H9 (cell line): ENCODE measurements around the gene TFR2. TPM values are rescaled to one million over a fixed set of nuclear protein-coding genes. Genes with fewer than 3 reads are reported as not detected.

Source experiments
- DNase-seq: peaks from one replicate; pipeline ENCODE4 v3.0.0-alpha.2; 2017
- H2AFZ ChIP-seq: one replicate; pipeline ENCODE4 v1.6.1; 2013; ENCODE audit warnings: mild to moderate bottlenecking, low read length, control low read depth, moderate library complexity
- H2AK5ac ChIP-seq: 2 replicates; pipeline ENCODE4 v1.6.1; 2013; ENCODE audit warnings: low read length, control low read depth, mixed read lengths; ENCODE audit not compliant: insufficient read length
- H2BK120ac ChIP-seq: one replicate; pipeline ENCODE4 v1.6.1; 2013; ENCODE audit warnings: low read depth, mild to moderate bottlenecking, low read length, control low read depth, inconsistent platforms; ENCODE audit not compliant: poor library complexity, severe bottlenecking
- H2BK12ac ChIP-seq: 2 replicates; pipeline ENCODE4 v1.6.1; 2013; ENCODE audit warnings: low read length, control low read depth, mixed read lengths, low read depth; ENCODE audit not compliant: insufficient read length
- H2BK15ac ChIP-seq: 2 replicates; pipeline ENCODE4 v1.6.1; 2013; ENCODE audit warnings: low read depth, low read length, control low read depth
- H2BK20ac ChIP-seq: one replicate; pipeline ENCODE4 v1.6.1; 2013; ENCODE audit warnings: low read depth, mild to moderate bottlenecking, low read length, control low read depth, inconsistent platforms; ENCODE audit not compliant: poor library complexity, severe bottlenecking
- H2BK5ac ChIP-seq: 2 replicates; pipeline ENCODE4 v1.6.1; 2013; ENCODE audit warnings: low read length, control low read depth, mixed read lengths; ENCODE audit not compliant: insufficient read length
- H3K14ac ChIP-seq: 2 replicates; pipeline ENCODE4 v1.6.1; 2013; ENCODE audit warnings: low read length, control low read depth; ENCODE audit not compliant: insufficient read depth
- H3K18ac ChIP-seq: 2 replicates; pipeline ENCODE4 v1.6.1; 2013; ENCODE audit warnings: low read depth, mild to moderate bottlenecking, mixed read lengths, low read length, control low read depth; ENCODE audit not compliant: insufficient read length
- H3K23ac ChIP-seq: 2 replicates; pipeline ENCODE4 v1.6.1; 2013; ENCODE audit warnings: low read length, control low read depth, mixed read lengths, low read depth; ENCODE audit not compliant: insufficient read length
- H3K23me2 ChIP-seq: 2 replicates; pipeline ENCODE4 v1.6.1; 2013; ENCODE audit warnings: low read depth, mild to moderate bottlenecking, mixed read lengths, low read length, control low read depth; ENCODE audit not compliant: insufficient read length, poor library complexity, severe bottlenecking
- H3K27ac ChIP-seq: 2 replicates; pipeline ENCODE4 v1.5.1; 2013; ENCODE audit warnings: low read length, control low read depth, mixed read lengths, low read depth; ENCODE audit not compliant: insufficient read length
- H3K27me3 ChIP-seq: 2 replicates; pipeline ENCODE4 v1.6.1; 2013; ENCODE audit warnings: low read length, control low read depth, inconsistent platforms; ENCODE audit not compliant: insufficient read depth
- H3K4ac ChIP-seq: 2 replicates; pipeline ENCODE4 v1.6.1; 2013; ENCODE audit warnings: low read depth, mild to moderate bottlenecking, control low read depth, inconsistent platforms, low read length, moderate library complexity
- H3K4me1 ChIP-seq: 2 replicates; pipeline ENCODE4 v1.6.1; 2013; ENCODE audit warnings: low read length, control low read depth, inconsistent platforms; ENCODE audit not compliant: insufficient read depth
- H3K4me2 ChIP-seq: 2 replicates; pipeline ENCODE4 v1.6.1; 2013; ENCODE audit warnings: low read length, control low read depth, mixed read lengths; ENCODE audit not compliant: insufficient read length, insufficient read depth
- H3K56ac ChIP-seq: 2 replicates; pipeline ENCODE4 v1.6.1; 2013; ENCODE audit warnings: low read depth, mild to moderate bottlenecking, mixed read lengths, low read length, control low read depth; ENCODE audit not compliant: insufficient read length
- H3K79me1 ChIP-seq: 2 replicates; pipeline ENCODE4 v1.6.1; 2013; ENCODE audit warnings: low read depth, mild to moderate bottlenecking, moderate library complexity, low read length, control low read depth, inconsistent platforms; ENCODE audit not compliant: insufficient read depth, poor library complexity, severe bottlenecking
- H3K79me2 ChIP-seq: 2 replicates; pipeline ENCODE4 v1.6.1; 2013; ENCODE audit warnings: low read length, control low read depth, inconsistent platforms; ENCODE audit not compliant: insufficient read depth
- H3K9ac ChIP-seq: 2 replicates; pipeline ENCODE4 v1.6.1; 2013; ENCODE audit warnings: low read length, control low read depth, mixed read lengths; ENCODE audit not compliant: insufficient read length; ENCODE audit errors: extremely low read depth
- H3K9me3 ChIP-seq: one replicate; pipeline ENCODE4 v1.6.1; 2013; ENCODE audit warnings: low read depth, low read length, inconsistent platforms; ENCODE audit not compliant: control insufficient read depth
- H3T11ph ChIP-seq: one replicate; pipeline ENCODE4 v1.6.1; 2013; ENCODE audit warnings: mild to moderate bottlenecking, low read length, control low read depth, inconsistent platforms
- H4K20me1 ChIP-seq: one replicate; pipeline ENCODE4 v1.6.1; 2013; ENCODE audit not compliant: control insufficient read depth, insufficient read length, insufficient read depth
- H4K5ac ChIP-seq: 2 replicates; pipeline ENCODE4 v1.6.1; 2013; ENCODE audit warnings: low read depth, mild to moderate bottlenecking, mixed read lengths, low read length, control low read depth; ENCODE audit not compliant: insufficient read length
- H4K8ac ChIP-seq: replicated peaks from 2 replicates; pipeline ENCODE4 v1.6.1; 2013; ENCODE audit warnings: low read length, control low read depth, mixed read lengths, low read depth; ENCODE audit not compliant: insufficient read length
- H4K91ac ChIP-seq: 2 replicates; pipeline ENCODE4 v1.6.1; 2013; ENCODE audit warnings: low read depth, mild to moderate bottlenecking, moderate library complexity, mixed read lengths, low read length, control low read depth; ENCODE audit not compliant: insufficient read length
- H3K27ac Mint-ChIP-seq, 3 experiments: 2 replicates in 2 of 3; 3 replicates in 1 of 3; pipeline ENCODE4 v1.8.0; 2020 to 2021; ENCODE audit warnings: mixed read lengths in 3 of 3, mild to moderate bottlenecking in 1 of 3, moderate library complexity in 1 of 3
- H3K27me3 Mint-ChIP-seq: 2 replicates; pipeline ENCODE4 v1.8.0; 2021; ENCODE audit warnings: low read depth, mild to moderate bottlenecking, moderate library complexity, mixed read lengths
- H3K36me3 Mint-ChIP-seq, 3 experiments: 2 replicates in 2 of 3; 3 replicates in 1 of 3; pipeline ENCODE4 v1.8.0; 2020 to 2021; ENCODE audit warnings: low read depth in 3 of 3, mixed read lengths in 3 of 3; ENCODE audit not compliant: insufficient read depth in 1 of 3
- H3K4me1 Mint-ChIP-seq, 2 experiments: 2 replicates each; pipeline ENCODE4 v1.8.0; 2020; ENCODE audit warnings: mixed read lengths in 2 of 2
- H3K4me3 Mint-ChIP-seq, 2 experiments: 2 replicates in 1 of 2; 3 replicates in 1 of 2; pipeline ENCODE4 v1.8.0; 2020 to 2021; ENCODE audit warnings: mild to moderate bottlenecking in 2 of 2, mixed read lengths in 2 of 2, moderate library complexity in 1 of 2
- H3K9me3 Mint-ChIP-seq, 2 experiments: 2 replicates in 1 of 2; 3 replicates in 1 of 2; pipeline ENCODE4 v1.8.0; 2020; ENCODE audit warnings: mild to moderate bottlenecking in 2 of 2, mixed read lengths in 2 of 2, moderate library complexity in 1 of 2
- CTCF ChIP-seq: fragments of 200-600 bp; sonication (generic); conservative IDR thresholded peaks from 3 replicates; pipeline ENCODE4 v1.8.0; 2021; ENCODE audit warnings: antibody characterized with exemption, mild to moderate bottlenecking
- WGBS: extraction: QIAGEN DNeasy Blood & Tissue Kit; methylation state at CpG from one replicate; pipeline ENCODE4 v1.1.7; 2013; ENCODE audit warnings: missing lambda C conversion rate, low lambda C conversion rate, mixed read lengths; ENCODE audit not compliant: insufficient read length; ENCODE audit errors: extremely low coverage; 5-methylcytosine and 5-hydroxymethylcytosine counted together
- total RNA-seq: library from RNA; stranded (reverse); gene quantifications from 2 replicates; pipeline ENCODE4 v1.2.1, GENCODE V29; 2021

The TFR2 gene
- total RNA-seq, 1 experiment from 2014 or later = 2.3 TPM

- Mint-ChIP-seq H3K9me3 (no peaks in the 10 kb centered on the region), H3K36me3 (peaks cover 25 to 76% (median 73%) of the 10 kb centered on the region in 3 experiments), H3K4me1 (peaks cover 2 to 14% of the 10 kb centered on the region in 2 experiments; a peak in 3 of 4 replicates), H3K27ac (no peak overlapping the region), H3K4me3 (no peak overlapping the region), H3K27me3 (peaks cover 3% of the 10 kb centered on the region)
- no peak overlapping the region for H3K4ac ChIP-seq
- H3K9me3 ChIP-seq = no peaks in the 10 kb centered on the region
- no peaks in the 10 kb centered on the region for H3K23me2 ChIP-seq
- H2BK20ac ChIP-seq = no peak overlapping the region
- TF ChIP-seq CTCF = no peak
- no peaks in the 10 kb centered on the region for H4K20me1 ChIP-seq
- H2BK15ac ChIP-seq = no peak overlapping the region
- H2BK5ac ChIP-seq = no peak overlapping the region
- no peak overlapping the region for H3K18ac ChIP-seq
- H3K79me2 ChIP-seq = no peaks in the 10 kb centered on the region
- H3K79me1 ChIP-seq = no peaks in the 10 kb centered on the region
- no peak overlapping the region for H2AFZ ChIP-seq
- H4K91ac ChIP-seq = no peak overlapping the region
- H2BK120ac ChIP-seq = no peak overlapping the region
- H3K23ac ChIP-seq = no peak overlapping the region
- no peak overlapping the region for H2BK12ac ChIP-seq
- no peak overlapping the region for H3T11ph ChIP-seq
- no peak overlapping the region for H3K9ac ChIP-seq
- H3K14ac ChIP-seq = no peak overlapping the region
- H3K4me1 ChIP-seq = no peaks in the 10 kb centered on the region
- H2AK5ac ChIP-seq = no peak overlapping the region
- no peak overlapping the region for H4K5ac ChIP-seq
- no CpG with 5 or more reads among the region's 25 CpGs for WGBS
- no peak overlapping the region for H3K4me2 ChIP-seq
- H4K8ac ChIP-seq = no peak overlapping the region
- no peak for DNase-seq
- H3K27me3 ChIP-seq = no peaks in the 10 kb centered on the region
- no peak overlapping the region for H3K27ac ChIP-seq
- H3K56ac ChIP-seq = no peak overlapping the region
Measured at GRCh38 chr7:100682228-100682741, 40.9 kb upstream of the TFR2 start.
